Panc1 (cell line): Measurements from ENCODE around the gene GPC6. TPM values are rescaled to one million over a fixed set of nuclear protein-coding genes. Genes with fewer than 3 reads are reported as not detected.

Experiments
- ATAC-seq: fragments of 200-7000 bp; cut with Tn5 transposase; 2 replicates; pipeline ENCODE4 v1.9.1; 2020; ENCODE audit warnings: mild to moderate bottlenecking, moderate library complexity
- BruUV-seq: library from RNA; stranded (reverse); fragments of 400-500 nt; replicated peaks from 2 replicates; lab custom pipeline; 2021; lab: Mats Ljungman, UMichigan
- CTCF ChIA-PET: fragments of 300-600 bp; sonication (Branson Sonifier 250); formaldehyde crosslinking; loops from one replicate; lab custom pipeline; 2022; ENCODE audit warnings: antibody characterized with exemption; lab: Charles Lee
- POLR2A ChIA-PET: fragments of 300-600 bp; sonication (Branson Sonifier 250); formaldehyde crosslinking; loops from one replicate; lab custom pipeline; 2022; ENCODE audit warnings: antibody characterized with exemption; lab: Charles Lee
- DNase-seq: peaks from one replicate; pipeline ENCODE4 v3.0.0-alpha.2; 2010; ENCODE audit warnings: low read depth, low spot score
- H3K27ac ChIP-seq: 2 replicates; pipeline ENCODE4 v1.5.1; 2011; ENCODE audit warnings: mild to moderate bottlenecking, low read length, inconsistent platforms
- H3K27me3 ChIP-seq: fragments of 200-500 bp; sonication (Bioruptor generic); 2 replicates; pipeline ENCODE4 v1.6.0; 2014; ENCODE audit warnings: low read length, inconsistent platforms; ENCODE audit not compliant: control insufficient read depth, insufficient read depth
- H3K36me3 ChIP-seq: fragments of 200-500 bp; sonication (Bioruptor generic); 2 replicates; pipeline ENCODE4 v1.5.1; 2014; ENCODE audit warnings: inconsistent platforms, mild to moderate bottlenecking, low read length, moderate library complexity; ENCODE audit not compliant: control insufficient read depth, insufficient read depth
- H3K4me1 ChIP-seq: 2 replicates; pipeline ENCODE4 v1.5.1; 2011; ENCODE audit warnings: inconsistent platforms, mild to moderate bottlenecking, low read length, moderate library complexity; ENCODE audit not compliant: control insufficient read depth, insufficient read depth
- H3K4me3 ChIP-seq, 2 experiments: 2 replicates each; pipeline ENCODE4 v1.5.1; 2011 to 2012; ENCODE audit warnings: low read depth in 2 of 2, low read length in 2 of 2, mild to moderate bottlenecking in 2 of 2, inconsistent platforms in 1 of 2, moderate library complexity in 1 of 2
- H3K9me3 ChIP-seq: fragments of 200-500 bp; sonication (Bioruptor generic); 2 replicates; pipeline ENCODE4 v1.5.1; 2014; ENCODE audit warnings: low read depth, mild to moderate bottlenecking, inconsistent platforms, low read length, moderate library complexity; ENCODE audit not compliant: control insufficient read depth, insufficient read depth
- CTCF ChIP-seq: fragments of 450-650 bp; IDR thresholded peaks from 2 replicates; pipeline ENCODE4 v1.5.1; 2017; ENCODE audit warnings: mild to moderate bottlenecking
- POLR2AphosphoS5 ChIP-seq: IDR thresholded peaks from 2 replicates; pipeline ENCODE4 v1.6.1; 2012; ENCODE audit warnings: mild to moderate bottlenecking, low read depth, low read length, moderate library complexity
- REST ChIP-seq, 2 experiments: IDR thresholded peaks; 2 replicates each; pipeline ENCODE4 v1.6.1; 2011 to 2012; ENCODE audit warnings: low read depth in 2 of 2, control low read depth in 1 of 2, low read length in 1 of 2, mild to moderate bottlenecking in 1 of 2, moderate library complexity in 1 of 2; ENCODE audit not compliant: insufficient read depth in 1 of 2
- SIN3A ChIP-seq: IDR thresholded peaks from 2 replicates; pipeline ENCODE4 v1.6.1; 2012; ENCODE audit warnings: low read depth, mild to moderate bottlenecking, low read length, moderate library complexity, borderline replicate concordance; ENCODE audit not compliant: insufficient read depth
- TCF7L2 ChIP-seq: IDR thresholded peaks from 2 replicates; pipeline ENCODE4 v1.6.1; 2011; ENCODE audit warnings: mild to moderate bottlenecking, low read depth, low read length, inconsistent platforms
- in situ Hi-C: cut with HindIII; loops from 2 replicates; pipeline ENCODE4 v1.10.0; 2016; ENCODE audit warnings: low sequenced_read_pairs, low pct_unique_long_range_greater_than_20kb
- intact Hi-C: fragments of 100-400 bp; cut with micrococcal nuclease; formaldehyde crosslinking; loops from one replicate; pipeline ENCODE4 v1.10.0; 2022; ENCODE audit not compliant: unreplicated experiment
- total RNA-seq: library from RNA; stranded (reverse); gene quantifications from one replicate; pipeline ENCODE4 v1.2.1, GENCODE V29; 2021; ENCODE audit not compliant: unreplicated experiment

Gene GPC6
- total RNA-seq, 1 experiment from 2014 or later, result 4.8 TPM

- BruUV-seq, result no TSS peak
- no peaks in the 10 kb centered on the region for H3K36me3 ChIP-seq
- no peak for TF ChIP-seq REST (IDR thresholded peaks at IDR 0.05; ENCODE audit: insufficient read depth in 1 of 2, low read depth in 2 of 2, low read length in 1 of 2)
- ChIA-PET POLR2A (no interaction called here), CTCF (no interaction called here)
- H3K4me3 ChIP-seq, result no peak overlapping the region
- H3K27ac ChIP-seq, result no peak overlapping the region
- in situ Hi-C loops, result no loop called here
- intact Hi-C loops, result no loop called here
- no peak for ATAC-seq
- no peaks in the 10 kb centered on the region for H3K4me1 ChIP-seq
- DNase-seq, result no peak
- no peaks in the 10 kb centered on the region for H3K9me3 ChIP-seq
- no peaks in the 10 kb centered on the region for H3K27me3 ChIP-seq
Observed at GRCh38 chr13:93407551-93407950, 180.9 kb downstream of the GPC6 start.

GRCh38 chr13:93409001-93409400 is 182.4 kb downstream of the GPC6 start:
- in situ Hi-C loops (no loop called here), intact Hi-C loops (no loop called here)
- CTCF ChIA-PET, result no interaction called here

More at GRCh38 chr13:93409001-93409400, 182.4 kb downstream of the GPC6 start:
- no peaks in the 10 kb centered on the region for H3K27me3 ChIP-seq
- no peak for DNase-seq
- TF ChIP-seq POLR2AphosphoS5 (no peak), SIN3A (no peak), CTCF (no peak), TCF7L2 (no peak), REST (IDR thresholded peaks at IDR 0.05; ENCODE audit: insufficient read depth in 1 of 2, low read depth in 2 of 2, low read length in 1 of 2) (no peak)
- H3K27ac ChIP-seq, result no peak overlapping the region
- POLR2A ChIA-PET, result no interaction called here
- no peak for ATAC-seq
- no peaks in the 10 kb centered on the region for H3K36me3 ChIP-seq
- no TSS peak for BruUV-seq
- H3K4me1 ChIP-seq, result no peaks in the 10 kb centered on the region
- H3K9me3 ChIP-seq, result no peaks in the 10 kb centered on the region
- H3K4me3 ChIP-seq, result no peak overlapping the region
